ENCODE data around the gene POLD2. TPM values are rescaled to one million over a fixed set of nuclear protein-coding genes. Genes with fewer than 3 reads are reported as not detected.

Gene POLD2
- total RNA-seq, 2 experiments from 2014 or later: 298 to 305 TPM

DNA sequence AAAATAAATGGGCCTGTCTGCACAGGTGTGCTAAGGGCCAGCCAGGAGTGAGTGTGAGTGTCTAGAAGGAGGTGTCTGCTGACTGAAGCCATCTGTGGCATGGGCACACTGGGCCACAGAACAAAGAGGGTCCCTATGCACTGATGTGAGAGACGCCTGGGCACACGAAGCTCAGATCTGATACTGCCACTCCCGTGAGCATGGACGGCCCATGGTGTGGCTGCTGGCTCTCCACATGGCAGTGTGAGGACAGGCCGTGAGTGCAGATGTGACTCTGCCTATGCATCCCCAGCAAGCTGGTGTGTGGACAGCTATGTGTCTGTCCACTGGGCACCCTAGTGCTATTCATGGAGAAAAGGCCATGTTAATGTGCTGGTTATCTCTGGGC lies 30.6 kb upstream of the POLD2 start:
- ChIA-PET POLR2A (interaction anchor here (0.7 kb wide), 1 partner anchor 394 kb away, joined by 4 read pairs; no protein-coding TSS in a partner anchor), CTCF (interaction anchor here (1.0 kb wide), 1 partner anchor 9 kb away, joined by 3 read pairs; no protein-coding TSS in a partner anchor)

- CTCF ChIA-PET: no interaction called here
- POLR2A ChIA-PET: interaction anchor here (0.7 kb wide), 1 partner anchor 394 kb away, joined by 4 read pairs; no protein-coding TSS in a partner anchor
Measured at GRCh38 chr7:44152971-44153947, 29.9 kb upstream of the POLD2 start.

DNA sequence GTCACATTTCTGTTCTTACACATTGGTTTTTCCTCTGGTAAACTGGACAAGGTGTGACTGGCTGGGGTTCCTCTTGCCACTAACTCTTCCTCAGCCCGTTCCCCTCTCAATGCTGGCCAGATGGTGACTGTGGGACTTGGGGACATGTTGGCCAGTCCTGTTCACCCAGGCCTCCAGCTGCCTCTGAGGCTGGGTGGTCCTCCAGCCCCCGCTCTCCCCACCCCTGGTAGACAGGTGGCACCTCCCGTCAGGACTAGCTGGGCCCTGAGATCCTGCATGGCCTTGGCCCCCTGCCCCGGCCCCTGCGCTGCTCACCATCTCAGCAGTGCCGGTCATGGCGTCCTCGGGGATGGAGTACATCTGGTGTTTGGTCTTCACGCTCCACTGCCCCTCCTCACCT lies 28.6 kb upstream of the POLD2 start:
- ChIA-PET CTCF (no interaction called here), POLR2A (no interaction called here)

DNA sequence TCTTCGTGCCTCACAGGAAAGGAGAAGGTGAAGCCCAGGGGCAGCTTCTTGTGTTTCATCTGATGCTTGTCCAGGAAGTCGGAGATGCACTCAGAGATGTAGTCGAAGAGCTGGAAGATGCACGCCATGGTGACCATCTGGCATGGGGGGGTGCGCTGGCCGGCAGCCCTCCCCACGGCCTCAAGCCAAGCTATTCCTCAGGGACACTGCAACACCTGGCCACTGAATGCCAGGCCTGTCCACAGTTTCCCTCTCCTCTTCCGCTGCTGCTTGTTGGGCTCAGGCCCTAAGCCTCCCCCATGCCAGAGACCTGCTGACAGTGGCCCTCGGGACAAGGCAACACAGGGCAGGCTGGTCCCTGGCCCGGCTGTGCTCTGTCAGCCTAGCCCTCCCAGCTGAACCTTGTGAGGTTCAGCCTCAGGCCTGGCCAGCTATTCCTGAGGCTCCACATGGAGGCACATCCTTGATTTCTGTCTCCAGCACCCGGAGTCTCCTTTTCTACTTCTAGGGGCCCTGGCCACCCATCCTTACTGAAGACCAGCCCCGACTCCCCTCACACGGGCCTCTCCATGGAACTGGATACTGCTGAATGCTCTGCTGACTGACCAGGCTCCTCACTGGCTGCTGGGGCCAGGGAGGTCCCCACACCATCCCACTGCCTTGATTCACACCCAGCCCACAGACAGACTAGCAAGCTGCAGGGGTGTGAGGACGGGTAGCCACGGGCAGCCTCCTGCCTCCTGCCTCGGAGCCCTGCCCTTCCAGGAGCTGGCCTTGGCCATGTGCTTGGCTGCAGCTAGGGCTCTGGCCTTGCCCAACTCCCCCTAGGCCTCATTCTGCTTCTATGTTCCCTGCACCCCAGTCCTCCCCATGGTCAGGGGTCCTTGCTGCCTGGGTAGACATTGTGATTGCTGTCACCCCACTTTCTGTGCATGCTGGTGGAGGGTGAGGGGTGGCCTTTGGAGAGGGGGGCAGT lies 27.9 kb upstream of the POLD2 start:
- POLR2A ChIA-PET: no interaction called here
- CTCF ChIA-PET: no interaction called here

DNA sequence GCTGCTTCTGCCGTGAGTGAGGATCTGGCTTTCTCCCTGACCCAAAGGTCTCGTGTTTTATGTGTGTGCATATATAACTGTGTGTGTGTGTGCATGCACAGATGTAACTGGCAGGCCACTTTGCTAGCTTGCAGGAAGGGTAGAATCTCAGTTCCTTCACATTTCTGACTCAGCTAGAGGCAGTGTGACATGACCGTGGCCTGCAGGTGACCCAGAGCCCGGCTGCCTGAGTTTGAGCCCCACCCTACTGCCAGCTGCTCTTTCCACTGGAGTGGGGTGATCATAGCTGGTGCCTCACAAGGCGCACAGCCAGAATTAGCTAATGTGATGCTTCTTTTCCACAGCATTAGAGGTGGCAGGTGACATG lies 27.1 kb upstream of the POLD2 start:
- POLR2A ChIA-PET: no interaction called here
- CTCF ChIA-PET: no interaction called here

GRCh38 chr7:44149571-44150465 lies 26.5 kb upstream of the POLD2 start:
- CTCF ChIA-PET: no interaction called here

DNA sequence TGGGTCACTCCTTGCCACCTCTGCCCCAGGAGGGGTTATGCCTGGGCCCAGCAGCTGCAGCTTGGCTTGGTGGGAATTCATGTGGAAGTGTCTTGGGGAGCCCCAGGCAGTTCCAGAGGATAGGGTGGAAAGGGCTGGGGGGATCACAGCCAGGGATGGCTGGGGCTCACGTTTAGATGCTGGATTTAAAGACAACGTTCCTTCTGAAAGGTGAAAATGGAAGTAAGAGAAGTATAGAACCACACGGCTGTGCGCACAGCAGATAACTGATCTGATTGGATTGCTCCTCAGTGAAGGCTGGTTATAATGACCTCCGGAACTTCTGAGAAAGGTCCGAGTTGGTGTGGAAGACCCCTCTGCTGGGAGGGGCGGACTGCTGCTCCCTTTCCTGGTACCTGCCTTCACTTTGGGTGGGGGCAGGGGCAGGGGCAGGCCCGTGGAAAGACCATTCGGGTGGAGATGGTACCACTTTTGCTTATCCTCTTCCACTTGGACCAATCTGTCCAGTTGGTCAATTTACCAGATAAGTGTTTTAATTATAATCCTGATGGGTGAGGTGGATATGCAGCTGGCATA lies 25.7 kb upstream of the POLD2 start:
- ChIA-PET POLR2A (no interaction called here), CTCF (no interaction called here)

More at GRCh38 chr7:44149571-44150465, 26.5 kb upstream of the POLD2 start:
- POLR2A ChIA-PET: no interaction called here

- ChIA-PET CTCF (no interaction called here), POLR2A (no interaction called here)
Measured at GRCh38 chr7:44148166-44148565, 24.8 kb upstream of the POLD2 start.

GRCh38 chr7:44147026-44147991 lies 24.0 kb upstream of the POLD2 start:
- CTCF ChIA-PET: no interaction called here
- POLR2A ChIA-PET: interaction anchor here (0.6 kb wide), 1 partner anchor 110 kb away, joined by 3 read pairs; no protein-coding TSS in a partner anchor

DNA sequence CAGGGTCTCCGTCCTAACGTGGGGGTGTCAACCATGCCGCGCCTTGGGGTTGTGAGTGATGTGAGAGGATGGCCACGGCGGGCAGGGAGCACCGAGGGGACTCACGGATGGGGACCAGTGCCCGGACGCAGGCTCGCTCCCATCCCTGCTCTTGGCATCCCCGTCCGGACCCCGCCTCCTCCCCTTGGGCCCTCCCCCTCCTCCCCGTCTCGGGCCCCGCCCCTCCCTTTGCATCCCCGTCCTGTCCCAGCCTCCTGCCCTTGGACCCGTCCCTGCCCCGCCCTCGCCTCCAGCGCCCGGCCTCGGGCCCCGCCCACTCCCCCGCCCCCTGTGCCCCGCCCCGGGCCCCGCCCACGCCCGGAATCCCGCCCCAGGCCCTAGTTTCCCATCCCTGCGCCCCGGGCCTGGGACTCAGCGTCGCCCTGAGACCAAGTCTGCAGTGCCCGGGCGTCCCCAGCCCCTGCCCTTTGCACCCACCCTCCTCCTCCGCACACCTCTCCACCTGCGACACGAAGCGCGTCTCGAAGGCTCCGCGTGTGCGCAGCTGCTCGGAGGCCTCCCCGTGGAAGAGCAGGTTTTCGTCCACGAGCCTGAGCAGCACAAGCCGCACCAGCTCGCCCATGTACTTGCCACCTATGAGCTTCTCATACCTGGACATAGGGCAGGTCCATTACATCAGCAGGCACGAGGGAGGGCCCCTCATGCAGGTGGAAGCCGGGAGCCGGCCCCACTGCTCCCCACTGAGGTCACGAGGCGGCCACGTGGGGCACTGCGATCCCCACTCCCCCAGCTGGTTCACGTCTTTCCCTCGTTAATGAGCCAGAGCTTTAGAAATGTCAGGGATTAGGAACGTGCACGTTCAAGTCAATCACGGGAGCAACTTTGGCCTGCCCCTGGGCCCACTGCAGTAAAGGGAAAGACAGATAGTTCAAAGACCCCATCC lies 22.9 kb upstream of the POLD2 start:
- CTCF ChIA-PET: no interaction called here

DNA sequence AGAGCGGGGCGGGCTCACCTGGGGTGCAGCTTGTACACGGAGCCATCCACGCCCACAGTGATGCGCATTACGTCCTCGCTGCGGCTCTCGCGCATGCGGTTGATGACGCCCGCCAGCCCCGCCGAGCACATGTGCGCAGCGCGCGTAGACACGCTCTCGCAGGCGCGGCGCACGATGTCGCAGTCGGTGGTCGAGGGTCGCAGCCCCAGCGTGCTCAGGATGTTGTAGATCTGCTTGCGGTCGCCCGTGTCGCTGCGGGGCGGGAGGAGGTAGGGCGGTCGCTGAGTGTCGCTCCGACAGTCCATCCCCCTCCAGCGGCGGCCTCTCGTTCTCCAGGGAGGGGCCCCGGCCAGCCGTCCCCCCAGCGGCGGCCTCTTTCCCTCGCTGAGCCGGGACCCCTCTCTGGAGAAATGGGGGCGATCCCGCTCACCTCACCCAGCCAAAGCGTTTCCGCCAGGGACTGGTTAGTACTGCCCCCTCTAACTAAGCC lies 22.2 kb upstream of the POLD2 start:
- CTCF ChIA-PET: no interaction called here

More for the DNA sequence above, 22.9 kb upstream of the POLD2 start:
- POLR2A ChIA-PET: interaction anchor here (0.6 kb wide), 1 partner anchor 111 kb away, joined by 3 read pairs; no protein-coding TSS in a partner anchor

GRCh38 chr7:44144968-44145478 lies 21.7 kb upstream of the POLD2 start:
- POLR2A ChIA-PET: no interaction called here
- CTCF ChIA-PET: no interaction called here

More for the DNA sequence above, 22.2 kb upstream of the POLD2 start:
- POLR2A ChIA-PET: no interaction called here

GRCh38 chr7:44144426-44144967 lies 21.1 kb upstream of the POLD2 start:
- ChIA-PET CTCF (interaction anchor here (1.0 kb wide), 1 partner anchor 9 kb away, joined by 5 read pairs; no protein-coding TSS in a partner anchor), POLR2A (no interaction called here)

DNA sequence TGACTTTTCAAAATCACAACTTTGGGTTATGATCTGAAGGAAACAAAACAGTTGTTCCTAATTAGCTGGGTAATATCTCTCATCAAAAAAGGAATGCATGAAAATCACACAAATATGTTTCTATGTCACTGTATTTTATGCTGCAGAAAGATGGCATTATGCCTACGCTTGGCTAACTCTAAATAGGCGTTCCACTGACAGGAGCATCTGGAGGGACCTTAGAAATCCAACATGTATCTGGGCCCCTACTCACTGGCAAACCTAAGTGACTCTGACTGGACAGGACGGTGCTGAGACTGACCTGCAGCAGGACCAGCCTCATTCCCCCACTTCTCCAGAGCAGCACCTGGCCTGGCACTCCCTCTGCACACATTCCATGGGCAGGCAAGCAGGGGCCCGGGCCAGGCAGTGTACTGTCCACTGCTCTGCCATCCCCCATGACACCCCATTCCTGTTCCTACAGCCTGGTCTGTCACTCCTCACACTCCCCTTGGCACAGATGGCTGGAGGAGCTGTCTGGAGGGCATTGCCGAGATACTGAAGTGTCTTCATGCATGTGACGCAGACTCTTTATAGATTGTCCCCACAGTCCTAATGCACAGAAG lies 20.4 kb upstream of the POLD2 start:
- ChIA-PET CTCF (interaction anchor here (1.0 kb wide), 1 partner anchor 9 kb away, joined by 5 read pairs; no protein-coding TSS in a partner anchor), POLR2A (no interaction called here)

DNA sequence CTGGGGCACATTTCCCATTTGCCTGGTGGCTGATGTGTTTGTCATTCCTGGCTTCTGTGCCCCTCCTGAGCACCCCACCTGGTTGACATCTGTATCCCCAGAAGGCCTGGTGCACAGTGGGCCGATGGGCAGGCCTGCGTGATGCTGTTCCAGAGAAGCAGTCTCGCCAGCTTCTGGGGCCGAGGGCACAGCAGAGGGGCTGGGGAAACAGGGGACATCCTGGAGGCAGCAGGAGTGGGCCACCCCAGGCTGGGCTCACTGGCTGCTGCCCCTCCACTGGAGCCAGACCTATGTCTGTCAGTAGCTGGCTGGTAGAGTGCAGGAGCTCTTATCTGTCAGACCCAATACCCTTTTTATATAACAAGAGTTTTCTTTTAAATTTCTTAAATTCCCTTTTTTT lies 18.7 kb upstream of the POLD2 start:
- POLR2A ChIA-PET: no interaction called here
- CTCF ChIA-PET: interaction anchor here (0.8 to 1.1 kb wide), 2 partner anchors 19 to 30 kb away, joined by 3 to 4 read pairs; partner anchors contain the start of gene POLD2
